ENCODE measurements around the gene ERF.

- TF ChIP-seq POLR2AphosphoS5 (IDR thresholded peaks at IDR 0.05; ENCODE audit: low read depth, low read length) = no peak
- no peak for TF ChIP-seq SIN3A (IDR thresholded peaks at IDR 0.05; ENCODE audit: borderline replicate concordance, insufficient read depth, low read length)
- TF ChIP-seq TAF1 (IDR thresholded peaks at IDR 0.05; ENCODE audit: borderline replicate concordance, insufficient read depth, low read length) = no peak
- TF ChIP-seq REST (IDR thresholded peaks at IDR 0.05; ENCODE audit: insufficient read depth in 1 of 2, low read depth in 2 of 2, low read length in 2 of 2) = no peak
These were observed 54.7 kb downstream of the ERF start for GRCh38 chr19:42200116-42200715.

Data from PFSK-1 (cell line).